ACC112 (cell line): ENCODE results near the gene KHK.
A peak's percentile ranks its signal among the peaks of the same experiment; 100 is the strongest.

Experiments
- H2AFZ ChIP-seq: fragments of 200-600 bp; sonication (generic); one replicate; pipeline ENCODE4 v1.6.0; 2017; ENCODE audit warnings: antibody characterized with exemption, low read length; ENCODE audit not compliant: unreplicated experiment
- H3K27ac ChIP-seq: fragments of 200-600 bp; sonication (generic); 2 replicates; pipeline ENCODE4 v1.5.1; 2014; ENCODE audit warnings: low read depth, mild to moderate bottlenecking, antibody characterized with exemption, low read length, moderate library complexity
- H3K27me3 ChIP-seq: fragments of 200-600 bp; sonication (generic); 2 replicates; pipeline ENCODE4 v1.6.1; 2014; ENCODE audit warnings: mild to moderate bottlenecking, antibody characterized with exemption, low read length, moderate library complexity, mixed read lengths; ENCODE audit not compliant: insufficient read depth
- H3K36me3 ChIP-seq: fragments of 200-600 bp; sonication (generic); 2 replicates; pipeline ENCODE4 v1.6.1; 2016; ENCODE audit warnings: mild to moderate bottlenecking, antibody characterized with exemption, low read length, moderate library complexity, mixed read lengths; ENCODE audit not compliant: insufficient read depth
- H3K4me1 ChIP-seq: fragments of 200-600 bp; sonication (generic); one replicate; pipeline ENCODE4 v1.6.1; 2016; ENCODE audit warnings: low read length, mixed read lengths; ENCODE audit not compliant: insufficient read depth, unreplicated experiment, control insufficient read depth
- H3K4me3 ChIP-seq: fragments of 200-600 bp; sonication (generic); 2 replicates; pipeline ENCODE4 v1.5.1; 2014; ENCODE audit warnings: mild to moderate bottlenecking, low read depth, low read length
- H3K79me2 ChIP-seq: fragments of 200-600 bp; sonication (generic); one replicate; pipeline ENCODE4 v1.6.0; 2016; ENCODE audit warnings: low read length; ENCODE audit not compliant: control insufficient read depth, unreplicated experiment, insufficient read depth

Gene KHK

DNA sequence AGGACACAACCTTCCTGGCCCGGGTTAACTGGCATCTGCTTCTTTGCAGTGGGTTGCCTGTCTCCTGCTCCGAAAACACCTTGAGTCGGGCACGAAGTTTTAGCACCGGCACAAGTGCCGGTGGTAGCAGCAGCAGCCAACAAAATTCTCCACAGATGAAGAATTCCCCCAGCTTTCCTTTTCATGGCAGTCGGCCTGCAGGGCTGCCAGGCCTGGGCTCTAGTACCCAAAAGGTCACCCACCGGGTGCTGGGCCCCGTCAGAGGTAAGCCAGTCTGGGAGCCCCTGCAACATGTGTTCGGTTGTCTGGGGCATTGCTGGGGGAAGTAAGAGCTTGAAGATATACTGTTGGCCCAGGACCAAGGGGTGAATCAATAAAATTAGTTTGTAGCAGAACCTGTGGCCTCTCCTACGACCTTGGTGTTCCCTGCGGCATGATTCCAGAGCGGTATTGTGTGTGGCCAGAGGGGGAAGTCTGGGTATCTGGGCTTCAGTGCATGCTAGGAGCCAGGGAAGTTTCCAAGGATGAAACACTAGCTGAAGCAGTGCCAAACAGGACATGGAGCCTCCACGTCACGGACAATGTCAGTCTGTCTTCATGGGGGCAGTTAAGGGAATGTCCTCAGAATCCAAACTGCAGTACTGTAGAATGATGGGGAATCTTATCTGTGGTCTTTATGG lies 27.3 kb upstream of the KHK start:
- H3K4me1 ChIP-seq = peaks cover 7% of the 10 kb centered on the region
- no peak overlapping the region for H3K4me3 ChIP-seq
- no peaks in the 10 kb centered on the region for H3K27me3 ChIP-seq
- no peak overlapping the region for H3K27ac ChIP-seq
- H3K79me2 ChIP-seq = no peaks in the 10 kb centered on the region
- no peak overlapping the region for H2AFZ ChIP-seq
- no peaks in the 10 kb centered on the region for H3K36me3 ChIP-seq

DNA sequence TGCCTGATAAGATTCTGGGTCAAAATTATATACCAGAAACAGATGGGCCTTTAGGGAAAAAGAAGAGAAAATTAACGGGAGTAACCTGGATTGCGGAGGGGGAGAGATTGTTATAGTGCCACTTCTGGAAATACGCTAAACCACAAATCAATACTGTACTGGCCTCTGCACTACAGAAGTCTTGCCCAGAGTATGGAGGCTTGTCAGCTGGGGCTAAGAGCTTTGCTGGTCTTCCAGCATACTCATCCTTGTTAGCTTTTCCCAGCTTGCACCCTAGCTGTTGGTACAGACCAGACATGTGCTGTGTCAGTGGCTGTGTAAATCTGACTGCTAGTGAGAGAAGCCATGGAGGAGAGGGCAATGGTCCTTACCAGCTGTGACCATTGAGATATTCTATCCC lies 26.2 kb upstream of the KHK start:
- Histone ChIP-seq H3K27me3 (no peaks in the 10 kb centered on the region), H3K36me3 (no peaks in the 10 kb centered on the region), H3K4me1 (peaks cover 7% of the 10 kb centered on the region), H3K4me3 (no peak overlapping the region), H2AFZ (no peak overlapping the region), H3K79me2 (no peaks in the 10 kb centered on the region), H3K27ac (no peak overlapping the region)

DNA sequence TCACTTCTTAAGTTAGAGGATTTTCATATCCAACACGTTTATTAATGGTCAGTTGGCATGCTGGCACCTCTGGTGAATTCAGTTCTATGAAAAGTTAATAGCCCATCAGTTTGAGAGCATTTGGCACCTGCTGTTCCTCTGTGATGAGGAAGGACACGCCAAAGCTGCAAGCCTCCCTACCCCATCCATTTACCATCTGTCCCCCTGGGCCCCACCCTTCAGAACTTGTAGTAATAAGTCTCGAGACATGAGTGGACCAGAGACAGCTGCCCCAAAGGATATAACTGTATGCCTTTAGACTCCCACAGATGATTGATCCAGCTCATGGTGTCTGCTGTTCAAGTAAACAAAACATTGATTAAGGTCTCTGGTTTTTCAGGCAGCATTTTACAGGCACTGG lies 21.4 kb upstream of the KHK start:
- Histone ChIP-seq H3K36me3 (peaks cover 29% of the 10 kb centered on the region; the same call in 1 of the 2 replicates), H3K27ac (no peak overlapping the region), H3K4me1 (peaks cover 22% of the 10 kb centered on the region), H3K79me2 (peaks cover 27% of the 10 kb centered on the region), H3K4me3 (no peak overlapping the region), H3K27me3 (no peaks in the 10 kb centered on the region), H2AFZ (no peak overlapping the region)

DNA sequence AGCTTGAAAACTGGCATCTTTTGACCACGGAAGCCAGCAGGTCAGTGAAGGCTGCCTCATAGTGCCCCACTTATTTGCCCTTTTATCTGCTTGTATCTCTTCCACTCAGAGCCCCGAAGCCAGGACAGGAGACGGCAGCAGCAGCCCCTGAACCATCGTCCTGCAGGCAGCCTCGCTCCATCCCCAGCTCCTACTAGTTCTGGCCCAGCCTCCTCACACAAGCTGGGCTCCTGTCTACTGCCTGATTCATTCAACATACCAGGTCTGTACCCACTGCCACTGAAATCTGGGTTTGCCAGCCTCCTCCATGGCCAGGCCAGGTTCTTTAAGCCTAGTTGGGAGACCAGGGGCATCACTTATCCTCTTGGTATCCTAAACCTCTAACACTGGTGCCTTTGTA lies 19.2 kb upstream of the KHK start:
- Histone ChIP-seq H3K79me2 (peaks cover 39% of the 10 kb centered on the region), H3K4me1 (peaks cover 27% of the 10 kb centered on the region), H3K4me3 (no peak overlapping the region), H3K27me3 (no peaks in the 10 kb centered on the region), H3K36me3 (peaks cover 29% of the 10 kb centered on the region; the same call in 1 of the 2 replicates), H2AFZ (no peak overlapping the region), H3K27ac (no peak overlapping the region)

DNA sequence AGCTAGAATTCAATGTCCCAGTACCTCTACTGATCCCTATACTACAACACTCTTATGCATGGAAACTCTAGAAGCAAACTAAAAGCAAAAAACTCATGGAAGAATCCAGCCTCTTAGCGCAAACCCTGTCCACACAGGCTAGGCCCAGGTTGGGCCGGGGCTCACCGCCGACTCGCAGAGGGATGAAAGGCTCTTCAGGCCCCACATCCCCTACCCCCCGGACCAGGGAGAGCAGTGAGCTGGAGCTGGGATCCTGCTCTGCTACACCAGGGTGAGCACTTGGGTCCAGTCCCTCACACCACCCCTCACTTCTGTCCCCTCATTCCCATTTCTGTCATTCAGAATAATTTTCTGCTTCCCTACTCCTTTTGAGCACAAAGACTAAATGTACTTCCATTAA lies 17.1 kb upstream of the KHK start:
- Histone ChIP-seq H3K36me3 (peaks cover 29% of the 10 kb centered on the region; the same call in 1 of the 2 replicates), H3K4me3 (peak overlapping the region; percentile 100), H3K79me2 (peaks cover 39% of the 10 kb centered on the region), H2AFZ (no peak overlapping the region), H3K27me3 (no peaks in the 10 kb centered on the region), H3K4me1 (peaks cover 35% of the 10 kb centered on the region), H3K27ac (no peak overlapping the region)

- no peak overlapping the region for H3K27ac ChIP-seq
- H3K79me2 ChIP-seq = peaks cover 39% of the 10 kb centered on the region
- H3K4me1 ChIP-seq = peaks cover 41% of the 10 kb centered on the region
- peaks cover 29% of the 10 kb centered on the region; the same call in 1 of the 2 replicates for H3K36me3 ChIP-seq
- no peaks in the 10 kb centered on the region for H3K27me3 ChIP-seq
- H3K4me3 ChIP-seq = peak overlapping the region; percentile 100
- no peak overlapping the region for H2AFZ ChIP-seq
These were observed 16.5 kb upstream of the KHK start for GRCh38 chr2:27069961-27070618.

GRCh38 chr2:27070653-27071276 lies 15.8 kb upstream of the KHK start:
- Histone ChIP-seq H3K27me3 (no peaks in the 10 kb centered on the region), H3K27ac (peak overlapping the region; percentile 68), H3K36me3 (peaks cover 27% of the 10 kb centered on the region; the same call in 1 of the 2 replicates), H2AFZ (peak overlapping the region; percentile 95), H3K4me1 (peaks cover 43% of the 10 kb centered on the region), H3K79me2 (peaks cover 39% of the 10 kb centered on the region), H3K4me3 (peak overlapping the region; percentile 100)

DNA sequence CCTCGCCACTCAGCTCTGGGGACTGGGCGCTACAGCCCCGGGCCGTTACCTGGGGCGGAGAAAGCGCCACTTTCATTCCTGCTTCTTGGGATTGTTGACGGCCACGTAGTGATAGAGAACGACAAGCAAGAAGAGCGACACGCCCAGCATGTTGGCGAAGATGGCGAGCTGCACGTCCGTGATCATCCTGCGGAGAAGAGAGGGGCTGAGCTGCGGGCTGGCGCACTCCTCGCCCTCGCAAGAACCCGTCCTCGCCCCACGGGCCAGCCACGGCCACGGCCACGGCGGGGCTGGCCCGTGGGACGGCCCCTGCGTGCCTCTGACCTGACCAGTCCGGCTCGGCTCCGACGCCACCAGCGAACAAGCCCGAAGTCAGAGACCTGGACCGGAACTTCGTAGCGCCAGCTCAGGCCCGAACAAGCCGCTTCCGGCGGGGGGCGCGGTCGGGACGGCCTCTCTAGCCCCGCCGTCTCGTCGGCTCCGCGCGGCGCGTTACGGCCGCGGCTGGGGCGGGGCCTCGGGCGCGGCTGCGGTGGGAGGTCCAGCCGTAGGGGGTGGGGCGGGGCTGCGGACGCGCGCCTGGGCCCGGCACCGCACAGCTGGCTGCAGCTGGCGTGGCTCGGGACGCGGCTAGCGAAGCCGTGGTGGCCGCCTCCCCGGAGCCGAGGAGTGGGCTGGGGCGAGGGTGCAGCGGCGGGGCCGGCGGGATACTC lies 15.1 kb upstream of the KHK start, which contains the start of gene OST4:
OST4 (minus strand) TSS at position 378 of the 713 bp plus-strand sequence.
- Histone ChIP-seq H3K4me3 (peak within 1 kb of the TSS; percentile 100), H3K27ac (peak within 1 kb of the TSS; percentile 68), H3K4me1 (peaks cover 43% of the 10 kb centered on the region), H3K79me2 (peaks cover 39% of the 10 kb centered on the region), H3K36me3 (peaks cover 25% of the 10 kb centered on the region; the same call in 1 of the 2 replicates), H3K27me3 (no peaks in the 10 kb centered on the region), H2AFZ (peak within 1 kb of the TSS; percentile 95)

GRCh38 chr2:27071990-27072830 lies 14.4 kb upstream of the KHK start:
- peaks cover 25% of the 10 kb centered on the region; the same call in 1 of the 2 replicates for H3K36me3 ChIP-seq
- H3K4me3 ChIP-seq = peak overlapping the region; percentile 100
- H3K4me1 ChIP-seq = peaks cover 43% of the 10 kb centered on the region
- peaks cover 39% of the 10 kb centered on the region for H3K79me2 ChIP-seq
- H3K27ac ChIP-seq = peak overlapping the region; percentile 40
- no peaks in the 10 kb centered on the region for H3K27me3 ChIP-seq
- peak overlapping the region; percentile 35 for H2AFZ ChIP-seq
